Prostate gland (tissue), 2 donors: ENCODE measurements around the gene GNAS-AS1.

Experiments
- CTCF ChIP-seq, 4 experiments: fragments of 200-600 bp in 2 of 4; fragments of 450-650 bp in 2 of 4; sonication (generic) in 2 of 4; IDR thresholded peaks; 1 replicate in 3 of 4; 2 replicates in 1 of 4; pipeline ENCODE4 v1.5.1; 2016 to 2019; ENCODE audit warnings: antibody characterized with exemption in 4 of 4, mild to moderate bottlenecking in 2 of 4, moderate library complexity in 2 of 4
- POLR2AphosphoS5 ChIP-seq: sonication (generic); formaldehyde crosslinking; IDR thresholded peaks from one replicate; pipeline ENCODE4 v1.6.1; 2017; ENCODE audit warnings: antibody characterized with exemption

- TF ChIP-seq CTCF (IDR thresholded peaks at IDR 0.05) (no peak), POLR2AphosphoS5 (no peak)
Measured at GRCh38 chr20:58896820-58897219, 46.1 kb upstream of the GNAS-AS1 start.
